ENCODE measurements around the gene UCP1.
A peak's percentile ranks its signal among the peaks of the same experiment; 100 is the strongest.
"Not testable (repeated sequence)": the region's sequence is repeated elsewhere in the genome, so short reads cannot be mapped to it uniquely, and the experiment has no call there.

The UCP1 gene

DNA sequence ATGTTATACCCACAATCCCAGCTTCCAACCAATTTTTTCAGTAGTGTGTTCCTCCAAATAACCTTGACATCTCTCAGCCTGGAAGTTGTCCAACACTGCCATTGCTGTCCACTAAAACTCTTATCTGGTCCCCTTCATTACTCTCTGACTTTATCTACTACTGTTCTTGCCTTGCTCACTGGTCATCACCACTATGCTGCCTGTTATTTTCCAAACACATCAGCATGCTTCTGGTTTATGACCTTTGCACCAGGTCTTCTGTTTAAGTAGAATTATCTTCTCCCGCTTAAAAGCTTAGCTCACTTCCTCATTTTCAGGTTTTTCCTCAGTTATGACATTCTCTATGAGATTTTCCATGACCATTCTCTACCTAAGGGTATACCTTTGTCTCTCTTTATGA, 39.3 kb downstream of the UCP1 start:
- no peak for DNase-seq

- DNase-seq: peak; percentile 93
Measured at GRCh38 chr4:140523857-140524742, 44.7 kb downstream of the UCP1 start, which contains the start of gene ELMOD2. ELMOD2 (plus strand) TSS chr4:140524168; CDS start chr4:140525429, 1,261 bp downstream.

DNA sequence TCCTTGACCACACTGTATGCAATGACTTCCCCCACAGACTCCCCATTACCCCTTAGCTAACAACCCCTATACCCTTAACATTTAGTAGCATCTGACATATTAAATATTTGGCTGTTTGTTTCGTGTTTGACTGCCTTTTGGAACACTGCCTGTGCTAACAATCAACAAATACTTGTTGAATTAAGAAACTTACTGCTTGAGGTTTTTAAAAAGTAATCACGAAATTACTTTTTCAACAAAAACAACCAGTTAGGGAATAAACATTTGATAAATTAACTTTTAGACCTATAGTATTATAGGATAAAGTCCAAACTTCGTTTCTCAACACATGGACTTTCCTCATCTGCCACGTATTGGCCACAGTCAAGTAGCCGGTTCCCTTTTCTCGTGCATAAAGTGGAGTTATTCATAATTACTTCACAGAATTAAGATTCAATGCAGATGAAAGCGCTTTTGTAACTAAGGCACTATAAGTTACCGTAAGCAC, 45.3 kb downstream of the UCP1 start:
- DNase-seq: no peak

DNA sequence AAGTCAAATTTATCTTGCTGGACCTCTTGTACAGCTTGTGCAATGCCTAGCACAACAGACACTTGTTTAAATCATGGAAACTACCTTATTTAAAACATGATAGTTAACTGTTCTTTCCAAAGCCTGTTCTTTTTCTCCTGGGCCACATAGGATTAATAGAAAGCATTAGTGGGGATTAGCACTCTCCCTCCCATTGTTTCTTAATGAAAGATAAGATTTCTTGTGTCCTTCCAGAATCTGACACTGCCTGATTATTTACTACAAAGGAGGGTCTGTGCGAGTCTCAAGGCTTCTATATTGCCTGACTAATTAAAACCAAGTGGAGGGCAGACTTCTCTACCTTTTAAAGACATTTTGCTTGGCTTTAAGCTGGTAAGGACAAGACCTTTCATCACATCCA, 53.3 kb downstream of the UCP1 start:
- no peak for DNase-seq

DNA sequence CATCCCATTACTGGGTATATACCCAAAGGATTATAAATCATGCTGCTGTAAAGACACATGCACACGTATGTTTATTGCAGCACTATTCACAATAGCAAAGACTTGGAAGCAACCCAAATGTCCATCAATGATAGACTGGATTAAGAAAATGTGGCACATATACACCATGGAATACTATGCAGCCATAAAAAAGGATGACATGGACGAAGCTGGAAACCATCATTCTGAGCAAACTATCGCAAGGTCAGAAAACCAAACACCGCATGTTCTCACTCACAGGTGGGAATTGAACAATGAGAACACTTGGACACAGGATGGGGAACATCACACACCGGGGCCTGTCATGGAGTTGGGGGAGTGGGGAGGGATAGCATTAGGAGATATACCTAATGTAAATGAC, 55.0 kb downstream of the UCP1 start:
- not testable (repeated sequence) for DNase-seq

Data from NCI-H774 (cell line).